ENCODE measurements around the gene TRIM9.

Gene TRIM9

GRCh38 chr14:51116682-51117081, 21.8 kb upstream of the TRIM9 start:
- Histone ChIP-seq H4K20me1 (ENCODE audit: insufficient read depth, low read length, poor library complexity, severe bottlenecking) (no peaks in the 10 kb centered on the region), H3K9ac (ENCODE audit: low read depth, low read length, poor library complexity, severe bottlenecking) (no peak overlapping the region), H3K36me3 (ENCODE audit: insufficient read depth, low read length) (no peaks in the 10 kb centered on the region), H3K4me1 (ENCODE audit: insufficient read depth, low read length, poor library complexity, severe bottlenecking) (peaks cover 18% of the 10 kb centered on the region), H3K4me3 (ENCODE audit: low read length, poor library complexity, severe bottlenecking) (no peak overlapping the region), H3K27me3 (ENCODE audit: insufficient read depth, low read length, poor library complexity, severe bottlenecking) (no peaks in the 10 kb centered on the region), H3K4me2 (ENCODE audit: low read depth, low read length, poor library complexity, severe bottlenecking) (no peak overlapping the region), H2AFZ (ENCODE audit: low read length) (no peak overlapping the region), H3K9me2 (replicated peaks; ENCODE audit: low read depth, low read length) (no peaks in the 10 kb centered on the region), H3F3A (ENCODE audit: low read depth) (no peaks in the 10 kb centered on the region), H3K9me3 (ENCODE audit: insufficient read depth, low read depth, low read length) (no peaks in the 10 kb centered on the region), H3K79me2 (ENCODE audit: insufficient read depth, low read length) (no peaks in the 10 kb centered on the region)
- TF ChIP-seq EZH2phosphoT487 (IDR thresholded peaks at IDR 0.05; ENCODE audit: borderline replicate concordance): no peak
- TF ChIP-seq, protein P1, sequence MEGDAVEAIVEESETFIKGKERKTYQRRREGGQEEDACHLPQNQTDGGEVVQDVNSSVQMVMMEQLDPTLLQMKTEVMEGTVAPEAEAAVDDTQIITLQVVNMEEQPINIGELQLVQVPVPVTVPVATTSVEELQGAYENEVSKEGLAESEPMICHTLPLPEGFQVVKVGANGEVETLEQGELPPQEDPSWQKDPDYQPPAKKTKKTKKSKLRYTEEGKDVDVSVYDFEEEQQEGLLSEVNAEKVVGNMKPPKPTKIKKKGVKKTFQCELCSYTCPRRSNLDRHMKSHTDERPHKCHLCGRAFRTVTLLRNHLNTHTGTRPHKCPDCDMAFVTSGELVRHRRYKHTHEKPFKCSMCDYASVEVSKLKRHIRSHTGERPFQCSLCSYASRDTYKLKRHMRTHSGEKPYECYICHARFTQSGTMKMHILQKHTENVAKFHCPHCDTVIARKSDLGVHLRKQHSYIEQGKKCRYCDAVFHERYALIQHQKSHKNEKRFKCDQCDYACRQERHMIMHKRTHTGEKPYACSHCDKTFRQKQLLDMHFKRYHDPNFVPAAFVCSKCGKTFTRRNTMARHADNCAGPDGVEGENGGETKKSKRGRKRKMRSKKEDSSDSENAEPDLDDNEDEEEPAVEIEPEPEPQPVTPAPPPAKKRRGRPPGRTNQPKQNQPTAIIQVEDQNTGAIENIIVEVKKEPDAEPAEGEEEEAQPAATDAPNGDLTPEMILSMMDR (conservative IDR thresholded peaks at IDR 0.05; ENCODE audit: low read length): no peak

DNA sequence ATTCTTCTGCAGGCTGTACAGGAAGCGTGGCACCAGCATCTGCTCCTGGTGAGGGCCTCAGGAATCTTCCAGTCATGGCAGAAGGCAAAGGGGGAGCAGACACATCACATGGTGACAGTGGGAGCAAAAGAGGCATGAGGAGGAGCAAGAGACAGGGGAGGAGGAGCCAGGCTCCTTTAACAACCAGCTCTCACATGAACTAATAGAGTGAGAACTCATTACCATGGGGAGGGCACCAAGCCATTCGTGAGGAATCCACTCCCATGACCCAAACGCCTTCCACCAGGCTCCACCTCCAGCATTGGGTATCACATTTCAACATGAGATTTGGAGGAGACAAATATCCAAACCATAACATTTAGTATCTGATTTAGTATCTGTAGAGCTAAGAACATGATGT, 14.7 kb upstream of the TRIM9 start:
- Histone ChIP-seq H3K4me3 (ENCODE audit: low read length, poor library complexity, severe bottlenecking) (no peak overlapping the region), H4K20me1 (ENCODE audit: insufficient read depth, low read length, poor library complexity, severe bottlenecking) (no peaks in the 10 kb centered on the region), H3F3A (ENCODE audit: low read depth) (no peaks in the 10 kb centered on the region), H3K36me3 (ENCODE audit: insufficient read depth, low read length) (no peaks in the 10 kb centered on the region), H3K9me2 (replicated peaks; ENCODE audit: low read depth, low read length) (no peaks in the 10 kb centered on the region), H3K9ac (ENCODE audit: low read depth, low read length, poor library complexity, severe bottlenecking) (no peak overlapping the region), H3K4me2 (ENCODE audit: low read depth, low read length, poor library complexity, severe bottlenecking) (no peak overlapping the region), H3K4me1 (ENCODE audit: insufficient read depth, low read length, poor library complexity, severe bottlenecking) (no peaks in the 10 kb centered on the region), H3K9me3 (ENCODE audit: insufficient read depth, low read depth, low read length) (no peaks in the 10 kb centered on the region), H3K79me2 (ENCODE audit: insufficient read depth, low read length) (no peaks in the 10 kb centered on the region), H3K27me3 (ENCODE audit: insufficient read depth, low read length, poor library complexity, severe bottlenecking) (no peaks in the 10 kb centered on the region), H2AFZ (ENCODE audit: low read length) (no peak overlapping the region)
- TF ChIP-seq, protein P1 (conservative IDR thresholded peaks at IDR 0.05; ENCODE audit: low read length): no peak
- no peak for TF ChIP-seq EZH2phosphoT487 (IDR thresholded peaks at IDR 0.05; ENCODE audit: borderline replicate concordance)

- TF ChIP-seq EZH2phosphoT487 (IDR thresholded peaks at IDR 0.05; ENCODE audit: borderline replicate concordance): no peak
- TF ChIP-seq, protein P1 (conservative IDR thresholded peaks at IDR 0.05; ENCODE audit: low read length): no peak
- no peak overlapping the region for H3K4me2 ChIP-seq (ENCODE audit: low read depth, low read length, poor library complexity, severe bottlenecking)
- H3K79me2 ChIP-seq (ENCODE audit: insufficient read depth, low read length): no peaks in the 10 kb centered on the region
- no peaks in the 10 kb centered on the region for H4K20me1 ChIP-seq (ENCODE audit: insufficient read depth, low read length, poor library complexity, severe bottlenecking)
- H3K9me3 ChIP-seq (ENCODE audit: insufficient read depth, low read depth, low read length): no peaks in the 10 kb centered on the region
- H3F3A ChIP-seq (ENCODE audit: low read depth): no peaks in the 10 kb centered on the region
- H2AFZ ChIP-seq (ENCODE audit: low read length): no peak overlapping the region
- H3K4me1 ChIP-seq (ENCODE audit: insufficient read depth, low read length, poor library complexity, severe bottlenecking): no peaks in the 10 kb centered on the region
- no peaks in the 10 kb centered on the region for H3K27me3 ChIP-seq (ENCODE audit: insufficient read depth, low read length, poor library complexity, severe bottlenecking)
- H3K36me3 ChIP-seq (ENCODE audit: insufficient read depth, low read length): no peaks in the 10 kb centered on the region
- H3K4me3 ChIP-seq (ENCODE audit: low read length, poor library complexity, severe bottlenecking): no peak overlapping the region
- H3K9me2 ChIP-seq (replicated peaks; ENCODE audit: low read depth, low read length): no peaks in the 10 kb centered on the region
- no peak overlapping the region for H3K9ac ChIP-seq (ENCODE audit: low read depth, low read length, poor library complexity, severe bottlenecking)
Observed at GRCh38 chr14:51107801-51108200, 12.9 kb upstream of the TRIM9 start.
